HG03159 (cell line): Measurements from ENCODE around the gene HSPB1.
A peak's percentile ranks its signal among the peaks of the same experiment; 100 is the strongest.
"Not testable (repeated sequence)": the region's sequence is repeated elsewhere in the genome, so short reads cannot be mapped to it uniquely, and the experiment has no call there.

Source experiments
- ATAC-seq: cut with Tn5 transposase; IDR thresholded peaks from one replicate; pipeline ENCODE4 v1.9.1; 2021; ENCODE audit warnings: mild to moderate bottlenecking, moderate library complexity; ENCODE audit not compliant: unreplicated experiment

The HSPB1 gene

GRCh38 chr7:76303202-76304147 is 1.0 kb downstream of the HSPB1 start:
- no peak for ATAC-seq

GRCh38 chr7:76304888-76305375 is 2.5 kb downstream of the HSPB1 start:
- ATAC-seq = no peak

GRCh38 chr7:76308874-76309273 is 6.4 kb downstream of the HSPB1 start:
- not testable (repeated sequence) for ATAC-seq

GRCh38 chr7:76309341-76310101 is 7.0 kb downstream of the HSPB1 start:
- ATAC-seq = not testable (repeated sequence)

GRCh38 chr7:76310102-76310957 is 7.9 kb downstream of the HSPB1 start:
- no peak for ATAC-seq

- not testable (repeated sequence) for ATAC-seq
These were observed 9.4 kb downstream of the HSPB1 start for GRCh38 chr7:76311838-76312237.

- ATAC-seq = peak; percentile 43
These were observed 11.7 kb downstream of the HSPB1 start for GRCh38 chr7:76314042-76314721.

- ATAC-seq = not testable (repeated sequence)
These were observed 12.3 kb downstream of the HSPB1 start for GRCh38 chr7:76314740-76315139.

- no peak for ATAC-seq
These were observed 12.9 kb downstream of the HSPB1 start for GRCh38 chr7:76315364-76315763.

GRCh38 chr7:76316984-76317781 is 14.7 kb downstream of the HSPB1 start:
- ATAC-seq = no peak

- peak; percentile 90 for ATAC-seq
These were observed 15.5 kb downstream of the HSPB1 start for GRCh38 chr7:76317782-76318487.

- peak; percentile 46 for ATAC-seq
These were observed 16.2 kb downstream of the HSPB1 start for GRCh38 chr7:76318488-76319353.

- ATAC-seq = no peak
These were observed 22.6 kb downstream of the HSPB1 start for GRCh38 chr7:76325092-76325491.

GRCh38 chr7:76325811-76326210 is 23.3 kb downstream of the HSPB1 start:
- no peak for ATAC-seq

- no peak for ATAC-seq
These were observed 24.3 kb downstream of the HSPB1 start for GRCh38 chr7:76326646-76327233.

- no peak for ATAC-seq
These were observed 25.1 kb downstream of the HSPB1 start for GRCh38 chr7:76327610-76328009.

- no peak for ATAC-seq
These were observed 25.9 kb downstream of the HSPB1 start for GRCh38 chr7:76328389-76328788.
